GM12878 (cell line): Measurements from ENCODE around the gene UNKL. TPM values are rescaled to one million over a fixed set of nuclear protein-coding genes. Genes with fewer than 3 reads are reported as not detected.

Experiments used
- ATF7 ChIP-seq: fragments of 450-650 bp; IDR thresholded peaks from 2 replicates; pipeline ENCODE4 v1.6.1; 2016; ENCODE audit warnings: low read depth, mild to moderate bottlenecking
- CBX3 ChIP-seq: fragments of 200-600 bp; sonication (generic); IDR thresholded peaks from 2 replicates; pipeline ENCODE4 v1.6.1; 2016; ENCODE audit warnings: low read depth, borderline replicate concordance
- CBX5 ChIP-seq: sonication (generic); IDR thresholded peaks from 2 replicates; pipeline ENCODE4 v1.6.1; 2016; ENCODE audit warnings: low read depth, moderate library complexity, mild to moderate bottlenecking, inconsistent platforms
- CTCF ChIP-seq, 3 experiments: IDR thresholded peaks in 2 of 3; conservative IDR thresholded peaks in 1 of 3; 2 replicates each; pipeline ENCODE4 v1.5.1; 2011; ENCODE audit warnings: low read depth in 3 of 3, low read length in 3 of 3, mild to moderate bottlenecking in 3 of 3, control low read depth in 2 of 3, moderate library complexity in 2 of 3, inconsistent platforms in 1 of 3, mixed read lengths in 1 of 3; ENCODE audit not compliant: control insufficient read depth in 2 of 3, insufficient read depth in 1 of 3; ENCODE audit errors: extremely low read depth in 1 of 3
- E2F8 ChIP-seq: fragments of 450-650 bp; IDR thresholded peaks from 2 replicates; pipeline ENCODE4 v1.6.1; 2018; ENCODE audit warnings: mild to moderate bottlenecking, low read depth, moderate library complexity; ENCODE audit not compliant: partially characterized antibody
- ESRRA ChIP-seq: IDR thresholded peaks from 2 replicates; pipeline ENCODE4 v1.6.1; 2012; ENCODE audit warnings: mild to moderate bottlenecking, low read length, improper control_type of control experiment
- JUND ChIP-seq: IDR thresholded peaks from 2 replicates; pipeline ENCODE4 v1.6.1; 2012; ENCODE audit warnings: low read depth, mild to moderate bottlenecking, low read length, improper control_type of control experiment, moderate library complexity
- LARP7 ChIP-seq: fragments of 450-650 bp; IDR thresholded peaks from 2 replicates; pipeline ENCODE4 v1.6.1; 2017; ENCODE audit warnings: mild to moderate bottlenecking
- NFYB ChIP-seq: IDR thresholded peaks from 2 replicates; pipeline ENCODE4 v1.6.1; 2011; ENCODE audit warnings: low read depth, mild to moderate bottlenecking, low read length, improper control_type of control experiment, moderate library complexity; ENCODE audit not compliant: insufficient read depth
- RFX5 ChIP-seq: IDR thresholded peaks from 2 replicates; pipeline ENCODE4 v1.6.1; 2011; ENCODE audit warnings: low read depth, low read length, improper control_type of control experiment
- SIN3A ChIP-seq: IDR thresholded peaks from 2 replicates; pipeline ENCODE4 v1.6.1; 2012; ENCODE audit warnings: low read depth, low read length, improper control_type of control experiment
- STAT1 ChIP-seq: fragments of 450-650 bp; conservative IDR thresholded peaks from 2 replicates; pipeline ENCODE4 v1.6.1; 2014; ENCODE audit warnings: antibody characterized with exemption, mild to moderate bottlenecking
- STAT3 ChIP-seq: IDR thresholded peaks from 2 replicates; pipeline ENCODE4 v1.6.1; 2011; ENCODE audit warnings: low read depth, low read length, improper control_type of control experiment
- TAF1 ChIP-seq: IDR thresholded peaks from 2 replicates; pipeline ENCODE4 v1.6.1; 2011; ENCODE audit warnings: mild to moderate bottlenecking, low read depth, low read length, borderline replicate concordance
- USF1 ChIP-seq: IDR thresholded peaks from 2 replicates; pipeline ENCODE4 v1.6.1; 2011; ENCODE audit warnings: borderline replicate concordance, low read depth, mild to moderate bottlenecking, moderate library complexity, mixed read lengths, low read length; ENCODE audit not compliant: insufficient read depth; ENCODE audit errors: extremely low read length
- ZBED1 ChIP-seq: IDR thresholded peaks from 2 replicates; pipeline ENCODE4 v1.6.1; 2016; ENCODE audit warnings: borderline replicate concordance
- ZBTB33 ChIP-seq: fragments of 450-650 bp; IDR thresholded peaks from 2 replicates; pipeline ENCODE4 v1.6.1; 2017; ENCODE audit warnings: mild to moderate bottlenecking
- ZNF592 ChIP-seq: fragments of 450-650 bp; IDR thresholded peaks from 2 replicates; pipeline ENCODE4 v1.6.1; 2017; ENCODE audit warnings: mild to moderate bottlenecking, moderate library complexity
- polyA plus RNA-seq, 11 experiments: library from polyadenylated mRNA; depleted of rRNA in 4 of 11; unstranded in 6 of 11; stranded (reverse) in 5 of 11; fragments of >200 nt; fragmentation: Nextera tagmentation in 4 of 11; fragmentation: Illumina TruSeq in 1 of 11; extraction: Ambion mirVana in 4 of 11; extraction: Trizol in 1 of 11; gene quantifications; 1 replicate in 1 of 11; 2 replicates in 10 of 11; pipeline versions ENCODE4 v1.2.1 to v1.2.3, GENCODE V29; 2011 to 2016; ENCODE audit warnings: inconsistent platforms in 2 of 11, missing spikeins in 2 of 11, low read depth in 1 of 11
- total RNA-seq, 4 experiments: library from RNA; depleted of rRNA in 3 of 4; stranded (reverse); fragments of >200 nt in 3 of 4; fragmentation: Illumina TruSeq in 1 of 4; extraction: Trizol in 1 of 4; gene quantifications; 2 replicates each; pipeline versions ENCODE4 v1.2.1 to v1.2.3, GENCODE V29; 2013 to 2021

UNKL gene
- total and polyA plus RNA-seq, 10 of the 15 experiments (the other 5 are each of a cell fraction or from before 2014, with no cell fraction given): 0.40 to 21.6 (median 9.1) TPM

- no peak for TF ChIP-seq ZBED1
- no peak for TF ChIP-seq TAF1
- no peak for TF ChIP-seq ATF7
- no peak for TF ChIP-seq STAT3
- TF ChIP-seq ZBTB33: no peak
- no peak for TF ChIP-seq JUND
- TF ChIP-seq ESRRA: 0 out of 2 replicates have a peak, but pooled peaks have one; percentile 43
- no peak for TF ChIP-seq STAT1
- no peak; the same call in 1 of the 2 replicates for TF ChIP-seq SIN3A
- no peak for TF ChIP-seq CBX3
- no peak for TF ChIP-seq CBX5
- no peak for TF ChIP-seq RFX5
- no peak for TF ChIP-seq ZNF592
- no peak for TF ChIP-seq CTCF (IDR thresholded peaks at IDR 0.05 in 2 of 3, conservative IDR thresholded peaks at IDR 0.05 in 1 of 3; ENCODE audit: control insufficient read depth in 2 of 3, extremely low read depth in 1 of 3, insufficient read depth in 1 of 3, low read depth in 3 of 3, low read length in 3 of 3)
- no peak for TF ChIP-seq E2F8
- TF ChIP-seq NFYB: peak; percentile 71; the same call in 1 of the 2 replicates
- TF ChIP-seq LARP7: no peak
- TF ChIP-seq USF1: peak; percentile 96
These were observed 6.2 kb downstream of the UNKL start (continued) for GRCh38 chr16:1408171-1408837.
